NCI-H1436 (cell line): ENCODE data around the gene SIT1.
A peak's percentile ranks its signal among the peaks of the same experiment; 100 is the strongest.

Source experiments
- DNase-seq: peaks from one replicate; lab custom pipeline; 2025; lab: John Stamatoyannopoulos, UW

SIT1 gene

DNA sequence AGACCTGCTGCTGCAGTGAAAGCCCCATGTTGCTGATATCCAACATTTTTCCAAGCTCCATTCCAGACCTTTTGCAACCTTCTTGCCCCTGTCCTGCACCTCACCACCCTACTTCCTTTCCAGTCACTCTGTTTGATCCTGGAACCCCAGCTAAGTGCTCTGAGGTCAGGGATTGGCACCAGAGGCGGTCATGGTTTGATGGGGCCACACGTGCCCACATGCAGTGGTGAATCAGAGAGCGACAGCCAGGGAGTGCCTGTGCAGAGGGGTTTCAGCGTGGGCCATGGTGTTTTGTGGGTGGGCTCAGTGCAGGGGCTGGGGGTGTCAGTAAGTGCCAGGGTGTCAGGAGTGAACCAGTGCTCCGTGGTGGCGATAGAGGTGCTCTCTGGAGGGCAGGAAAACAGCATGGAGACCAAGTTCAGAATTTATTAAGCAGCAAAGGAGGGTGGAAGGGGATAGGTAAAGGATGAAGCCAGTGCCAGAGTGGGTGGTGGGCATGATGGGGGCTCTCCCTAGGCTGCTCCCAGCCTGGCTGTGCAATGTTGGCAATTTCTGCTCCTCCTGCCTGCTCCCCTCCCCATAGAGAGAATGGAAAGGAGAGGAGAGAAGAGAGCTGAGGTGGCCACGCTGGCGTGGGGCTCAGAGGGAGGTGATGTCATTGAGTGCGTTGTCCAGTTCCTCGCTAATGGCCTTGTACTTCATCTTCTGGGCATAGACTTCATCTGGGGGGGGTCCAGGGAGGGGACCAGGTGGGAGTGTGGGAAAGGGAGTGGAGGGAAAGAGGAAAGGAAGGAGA is 32.0 kb upstream of the SIT1 start:
- DNase-seq = no peak

- no peak for DNase-seq
Observed at GRCh38 chr9:35682051-35682450, 31.3 kb upstream of the SIT1 start.

DNA sequence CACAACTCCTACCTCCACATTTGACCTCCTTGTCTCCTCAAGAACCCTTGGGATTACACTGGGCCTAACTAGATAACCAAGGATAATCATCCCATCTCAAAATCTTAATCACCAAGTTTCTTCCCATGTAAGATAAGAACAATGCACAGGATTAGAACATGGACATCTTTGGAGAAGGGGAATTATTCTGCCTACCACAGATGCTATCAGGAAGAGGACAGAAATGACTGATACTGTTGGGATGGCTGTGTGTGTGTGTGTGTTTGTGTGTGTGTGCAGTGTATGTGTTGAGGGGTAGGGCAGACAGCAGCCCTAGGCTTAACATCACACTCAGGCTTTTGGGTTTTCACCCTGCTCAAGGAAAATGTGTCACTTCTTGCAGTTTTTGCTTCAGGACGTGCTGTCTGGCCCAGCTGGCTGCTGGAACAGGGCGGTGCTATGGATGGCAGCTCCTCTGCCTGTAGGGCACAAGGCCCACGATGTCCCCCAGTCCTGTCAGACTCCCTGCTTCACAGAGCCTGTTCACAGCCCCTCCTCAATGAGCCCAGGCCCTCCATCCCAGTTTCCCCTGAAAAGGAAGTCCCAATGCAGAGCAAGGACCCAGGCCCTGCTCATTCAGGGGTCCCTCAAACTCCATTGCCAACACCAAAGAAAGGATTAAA is 30.7 kb upstream of the SIT1 start:
- DNase-seq = no peak

DNA sequence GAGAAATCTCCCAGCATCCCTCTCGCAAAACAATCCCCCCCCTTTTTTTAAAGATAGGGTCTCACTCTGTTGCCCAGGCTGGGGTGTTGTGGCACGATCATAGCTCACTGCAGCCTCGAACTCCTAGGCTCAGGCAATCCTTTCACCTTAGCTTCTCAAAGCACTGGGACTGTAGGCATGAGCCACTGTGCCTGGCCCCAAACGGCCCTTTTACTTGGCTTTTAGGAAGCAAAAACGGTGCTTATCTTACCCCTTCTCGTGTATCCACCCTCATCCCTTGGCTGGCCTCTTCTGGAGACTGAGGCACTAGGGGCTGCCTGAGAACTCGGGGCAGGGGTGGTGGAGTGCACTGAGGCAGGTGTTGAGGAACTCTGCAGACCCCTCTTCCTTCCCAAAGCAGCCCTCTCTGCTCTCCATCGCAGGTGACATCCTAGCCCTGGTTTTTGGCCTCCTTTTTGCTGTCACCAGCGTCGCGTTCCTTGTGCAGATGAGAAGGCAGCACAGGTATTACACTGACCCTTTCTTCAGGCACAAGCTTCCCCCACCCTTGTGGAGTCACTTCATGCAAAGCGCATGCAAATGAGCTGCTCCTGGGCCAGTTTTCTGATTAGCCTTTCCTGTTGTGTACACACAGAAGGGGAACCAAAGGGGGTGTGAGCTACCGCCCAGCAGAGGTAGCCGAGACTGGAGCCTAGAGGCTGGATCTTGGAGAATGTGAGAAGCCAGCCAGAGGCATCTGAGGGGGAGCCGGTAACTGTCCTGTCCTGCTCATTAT is 29.8 kb upstream of the SIT1 start:
- no peak for DNase-seq

- DNase-seq = no peak
Observed at GRCh38 chr9:35679766-35680330, 29.1 kb upstream of the SIT1 start.

- no peak for DNase-seq
Observed at GRCh38 chr9:35679091-35679490, 28.4 kb upstream of the SIT1 start.

DNA sequence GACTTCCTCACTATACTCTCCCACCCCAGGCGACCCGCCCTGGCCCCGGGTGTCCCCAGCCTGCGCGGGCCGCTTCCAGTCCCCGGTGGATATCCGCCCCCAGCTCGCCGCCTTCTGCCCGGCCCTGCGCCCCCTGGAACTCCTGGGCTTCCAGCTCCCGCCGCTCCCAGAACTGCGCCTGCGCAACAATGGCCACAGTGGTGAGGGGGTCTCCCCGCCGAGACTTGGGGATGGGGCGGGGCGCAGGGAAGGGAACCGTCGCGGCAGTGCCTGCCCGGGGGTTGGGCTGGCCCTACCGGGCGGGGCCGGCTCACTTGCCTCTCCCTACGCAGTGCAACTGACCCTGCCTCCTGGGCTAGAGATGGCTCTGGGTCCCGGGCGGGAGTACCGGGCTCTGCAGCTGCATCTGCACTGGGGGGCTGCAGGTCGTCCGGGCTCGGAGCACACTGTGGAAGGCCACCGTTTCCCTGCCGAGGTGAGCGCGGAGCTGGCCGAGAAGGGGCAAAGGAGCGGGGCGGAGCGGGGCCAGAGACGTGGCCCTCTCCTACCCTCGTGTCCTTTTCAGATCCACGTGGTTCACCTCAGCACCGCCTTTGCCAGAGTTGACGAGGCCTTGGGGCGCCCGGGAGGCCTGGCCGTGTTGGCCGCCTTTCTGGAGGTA is 25.1 kb upstream of the SIT1 start:
- DNase-seq = no peak

DNA sequence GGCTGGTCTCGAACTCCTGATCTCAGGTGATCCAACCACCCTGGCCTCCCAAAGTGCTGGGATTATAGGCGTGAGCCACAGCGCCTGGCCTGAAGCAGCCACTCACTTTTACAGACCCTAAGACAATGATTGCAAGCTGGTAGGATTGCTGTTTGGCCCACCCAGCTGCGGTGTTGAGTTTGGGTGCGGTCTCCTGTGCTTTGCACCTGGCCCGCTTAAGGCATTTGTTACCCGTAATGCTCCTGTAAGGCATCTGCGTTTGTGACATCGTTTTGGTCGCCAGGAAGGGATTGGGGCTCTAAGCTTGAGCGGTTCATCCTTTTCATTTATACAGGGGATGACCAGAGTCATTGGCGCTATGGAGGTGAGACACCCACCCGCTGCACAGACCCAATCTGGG is 24.5 kb upstream of the SIT1 start:
- DNase-seq = no peak

GRCh38 chr9:35674025-35674361 is 23.3 kb upstream of the SIT1 start:
- no peak for DNase-seq

GRCh38 chr9:35673132-35674024 is 22.6 kb upstream of the SIT1 start, which contains the start of gene CA9:
Gene CA9, plus strand, starts transcription at chr9:35673928. Its CDS starts 32 bp downstream, at chr9:35673960.
- no peak for DNase-seq

GRCh38 chr9:35669331-35670145 is 18.8 kb upstream of the SIT1 start:
- DNase-seq = no peak

DNA sequence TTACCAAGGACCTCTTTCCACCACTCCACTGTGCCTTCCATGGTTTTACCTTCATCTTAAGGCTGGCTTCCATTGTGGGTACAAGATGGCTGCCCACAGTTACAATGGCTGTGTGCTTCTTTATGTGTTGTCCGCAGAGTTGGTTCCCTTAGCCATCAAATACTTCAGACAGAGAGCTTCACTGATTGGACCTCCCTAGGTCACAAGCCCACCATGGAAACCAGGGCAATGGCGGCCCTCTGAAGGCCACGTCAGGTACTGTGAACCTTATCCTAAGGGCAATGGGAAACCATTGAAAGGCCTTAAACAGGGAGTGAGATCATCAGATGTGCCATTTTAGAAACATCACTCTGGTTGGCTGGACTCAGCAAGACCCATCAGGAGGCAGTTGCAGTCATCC is 17.2 kb upstream of the SIT1 start:
- no peak for DNase-seq

DNA sequence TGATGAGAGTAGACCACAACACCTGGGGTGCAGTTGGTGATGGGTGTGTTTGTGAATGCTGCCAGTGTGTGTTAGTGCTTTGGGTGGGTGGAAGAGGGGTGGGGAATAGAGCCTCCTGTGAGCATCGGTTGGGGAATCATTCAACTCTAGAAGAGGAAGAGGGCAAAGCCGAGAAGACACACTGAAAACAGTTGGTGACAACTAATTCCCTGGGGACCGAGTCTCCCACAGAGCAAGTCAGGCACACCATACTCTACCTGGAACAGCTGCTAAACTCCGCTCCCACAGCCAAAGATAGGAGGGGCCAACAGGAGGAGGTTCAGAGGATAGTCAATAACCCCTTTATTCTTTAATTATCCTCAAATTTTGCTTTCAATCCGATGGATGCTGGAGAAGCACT is 15.8 kb upstream of the SIT1 start:
- DNase-seq = no peak

DNA sequence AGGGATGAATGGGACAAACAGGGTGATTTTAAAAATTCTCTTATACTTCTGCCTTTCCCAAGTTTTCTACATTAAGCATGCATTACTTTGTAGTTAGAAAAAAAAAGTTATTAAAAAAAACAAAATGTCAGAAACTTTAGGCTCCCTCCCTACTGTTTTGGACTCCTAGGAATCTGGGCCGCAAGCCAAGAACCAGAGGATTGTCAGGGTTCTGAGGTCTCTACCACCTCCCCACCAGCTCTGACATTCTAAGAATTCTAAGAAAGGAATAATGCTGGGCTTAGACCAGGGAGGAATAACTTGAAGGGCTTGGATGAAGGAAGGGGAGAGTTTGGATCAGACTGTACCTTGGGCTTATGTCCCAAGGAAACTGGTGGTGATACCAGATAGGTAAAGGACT is 15.3 kb upstream of the SIT1 start:
- DNase-seq = no peak

DNA sequence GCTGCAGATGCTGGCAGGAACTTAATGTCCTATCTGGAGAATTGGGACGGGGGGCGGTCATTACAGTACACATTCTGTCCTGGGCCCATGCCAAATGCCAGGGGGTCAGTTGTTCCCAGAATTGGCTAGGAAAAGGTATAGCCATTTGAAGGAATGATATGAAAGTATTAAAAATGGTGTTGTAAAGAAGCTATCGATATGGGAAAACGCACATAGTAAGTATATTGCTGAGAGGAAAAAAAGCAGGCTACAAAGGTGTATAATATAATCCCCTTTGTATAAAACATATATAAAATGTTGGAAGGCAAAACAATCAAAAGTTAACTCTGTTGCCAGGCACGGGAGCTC is 14.7 kb upstream of the SIT1 start:
- no peak for DNase-seq

DNA sequence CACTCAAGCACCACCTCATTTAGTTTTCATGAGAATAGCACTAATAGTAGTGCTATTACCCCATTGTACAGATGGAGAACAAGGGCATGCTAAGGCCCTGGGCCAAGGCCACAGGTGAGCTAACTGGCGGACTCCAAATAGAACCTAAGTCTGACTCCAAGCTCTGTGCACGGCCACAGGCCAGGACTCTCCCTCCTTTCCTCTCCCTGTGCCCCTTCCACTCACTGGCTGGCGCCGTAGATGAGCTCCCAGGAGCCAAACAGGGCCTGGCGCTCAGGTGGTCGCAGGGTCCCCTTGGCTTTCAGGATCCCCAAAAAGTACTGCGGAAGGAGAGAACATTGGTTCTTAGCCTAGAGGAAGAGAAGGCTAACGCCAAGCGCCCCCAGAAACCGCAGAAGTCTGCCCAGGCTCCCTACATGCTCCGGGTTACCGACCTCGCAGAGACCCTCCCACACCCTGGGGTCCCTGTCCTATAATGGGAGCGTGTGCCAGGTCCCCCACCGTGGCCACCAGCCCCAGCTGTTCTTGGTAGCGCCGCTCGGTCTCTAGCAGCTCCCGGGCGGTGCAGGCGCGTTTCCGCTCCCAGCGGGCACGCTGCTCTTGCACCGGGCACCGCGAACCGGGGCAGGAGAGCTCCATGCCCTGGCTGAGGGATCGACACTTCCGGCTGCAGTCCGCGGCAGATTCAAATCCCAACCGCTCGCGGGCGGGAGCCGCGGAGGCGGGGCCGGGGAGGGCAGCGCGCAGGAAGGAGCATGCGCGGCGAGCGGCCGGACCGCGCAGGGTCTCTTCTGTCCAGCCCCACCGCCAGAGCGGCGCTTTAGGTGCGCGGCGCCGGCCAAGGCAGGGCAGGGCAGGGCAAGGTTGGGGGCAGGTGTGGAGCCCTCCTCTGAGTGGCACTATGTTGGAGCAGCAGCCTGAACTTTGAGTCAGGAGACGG is 14.1 kb upstream of the SIT1 start, which contains the start of gene ARHGEF39:
ARHGEF39 (minus strand) TSS at position 665 of the 940 bp plus-strand sequence; CDS start at position 639, 26 bp downstream.
- DNase-seq = peak; percentile 76

- no peak for DNase-seq
Observed at GRCh38 chr9:35662437-35662836, 11.7 kb upstream of the SIT1 start.

- no peak for DNase-seq
Observed at GRCh38 chr9:35661756-35662350, 11.1 kb upstream of the SIT1 start.
